ENCODE results near the gene RPS19BP1.

Gene RPS19BP1

GRCh38 chr22:39502789-39503409, 29.6 kb downstream of the RPS19BP1 start:
- peak overlapping the region; percentile 86 for H3K4me3 ChIP-seq
- H3K36me3 ChIP-seq = peaks cover 44% of the 10 kb centered on the region
- TF ChIP-seq Cebpa-rat (IDR thresholded peaks at IDR 0.05) = no peak
- H3K4me2 ChIP-seq = peak overlapping the region; percentile 99
- H3K9ac ChIP-seq = peak overlapping the region; percentile 92
- no peaks in the 10 kb centered on the region for H3K27me3 ChIP-seq
- peaks cover 35% of the 10 kb centered on the region for H3K4me1 ChIP-seq
- H3K27ac ChIP-seq = peak overlapping the region; percentile 84
- H3K9me3 ChIP-seq = no peaks in the 10 kb centered on the region
- H4K20me1 ChIP-seq = peaks cover 51% of the 10 kb centered on the region

GRCh38 chr22:39502109-39502788, 30.3 kb downstream of the RPS19BP1 start, which contains the start of gene MIEF1:
MIEF1 (plus strand) TSS chr22:39502290; CDS start chr22:39511295, 9,005 bp downstream.
- H3K9me3 ChIP-seq = no peaks in the 10 kb centered on the region

GRCh38 chr22:39501644-39502108, 30.9 kb downstream of the RPS19BP1 start:
- Histone ChIP-seq H3K9ac (0 out of 2 replicates have a peak overlapping the region, but pooled peaks have one; percentile 92), H3K4me3 (peak overlapping the region; percentile 86), H3K27ac (peak overlapping the region; percentile 84), H3K4me2 (peak overlapping the region; percentile 99), H3K9me3 (no peaks in the 10 kb centered on the region), H3K27me3 (no peaks in the 10 kb centered on the region), H3K36me3 (peaks cover 32% of the 10 kb centered on the region), H4K20me1 (peaks cover 39% of the 10 kb centered on the region), H3K4me1 (peaks cover 37% of the 10 kb centered on the region)
- no peak for TF ChIP-seq Cebpa-rat (IDR thresholded peaks at IDR 0.05)

More at GRCh38 chr22:39502109-39502788, 30.3 kb downstream of the RPS19BP1 start, which contains the start of gene MIEF1:
- no peaks in the 10 kb centered on the region for H3K27me3 ChIP-seq
- peaks cover 44% of the 10 kb centered on the region for H4K20me1 ChIP-seq
- peak within 1 kb of the TSS; percentile 86 for H3K4me3 ChIP-seq
- H3K4me1 ChIP-seq = peaks cover 35% of the 10 kb centered on the region
- peaks cover 37% of the 10 kb centered on the region for H3K36me3 ChIP-seq
- no peak for TF ChIP-seq Cebpa-rat (IDR thresholded peaks at IDR 0.05)
- H3K27ac ChIP-seq = peak within 1 kb of the TSS; percentile 84
- H3K9ac ChIP-seq = peak within 1 kb of the TSS; percentile 92
- peak within 1 kb of the TSS; percentile 99 for H3K4me2 ChIP-seq

GRCh38 chr22:39500101-39500500, 32.4 kb downstream of the RPS19BP1 start:
- Histone ChIP-seq H3K4me3 (no peak overlapping the region), H3K4me2 (no peak overlapping the region), H4K20me1 (peaks cover 23% of the 10 kb centered on the region), H3K9me3 (no peaks in the 10 kb centered on the region), H3K9ac (no peak overlapping the region), H3K27me3 (no peaks in the 10 kb centered on the region), H3K4me1 (peaks cover 45% of the 10 kb centered on the region), H3K36me3 (peaks cover 16% of the 10 kb centered on the region), H3K27ac (no peak overlapping the region)
- TF ChIP-seq Cebpa-rat (IDR thresholded peaks at IDR 0.05) = no peak

- H3K4me1 ChIP-seq = peaks cover 42% of the 10 kb centered on the region
- H3K4me2 ChIP-seq = no peak overlapping the region
- no peak overlapping the region for H3K9ac ChIP-seq
- H3K36me3 ChIP-seq = peaks cover 3% of the 10 kb centered on the region
- no peaks in the 10 kb centered on the region for H3K9me3 ChIP-seq
- H3K27ac ChIP-seq = no peak overlapping the region
- no peaks in the 10 kb centered on the region for H3K27me3 ChIP-seq
- TF ChIP-seq Cebpa-rat (IDR thresholded peaks at IDR 0.05) = no peak
- H4K20me1 ChIP-seq = peaks cover 10% of the 10 kb centered on the region
- no peak overlapping the region for H3K4me3 ChIP-seq
Measured at GRCh38 chr22:39498802-39499201, 33.7 kb downstream of the RPS19BP1 start.

- H3K36me3 ChIP-seq = no peaks in the 10 kb centered on the region
- H3K27me3 ChIP-seq = no peaks in the 10 kb centered on the region
- H3K9me3 ChIP-seq = no peaks in the 10 kb centered on the region
- no peak overlapping the region for H3K4me2 ChIP-seq
- no peak overlapping the region for H3K9ac ChIP-seq
- no peak overlapping the region for H3K4me3 ChIP-seq
- TF ChIP-seq Cebpa-rat (IDR thresholded peaks at IDR 0.05) = no peak
- peaks cover 38% of the 10 kb centered on the region for H3K4me1 ChIP-seq
- H4K20me1 ChIP-seq = peaks cover 6% of the 10 kb centered on the region
- no peak overlapping the region for H3K27ac ChIP-seq
Measured at GRCh38 chr22:39498368-39498767, 34.2 kb downstream of the RPS19BP1 start.

GRCh38 chr22:39497429-39497828, 35.1 kb downstream of the RPS19BP1 start:
- Histone ChIP-seq H3K4me2 (no peak overlapping the region), H3K27me3 (no peaks in the 10 kb centered on the region), H3K4me3 (no peak overlapping the region), H3K4me1 (peaks cover 31% of the 10 kb centered on the region), H3K36me3 (no peaks in the 10 kb centered on the region), H3K27ac (no peak overlapping the region), H3K9me3 (no peaks in the 10 kb centered on the region), H4K20me1 (no peaks in the 10 kb centered on the region), H3K9ac (no peak overlapping the region)
- TF ChIP-seq Cebpa-rat (IDR thresholded peaks at IDR 0.05) = no peak

- Histone ChIP-seq H3K27me3 (no peaks in the 10 kb centered on the region), H3K36me3 (no peaks in the 10 kb centered on the region), H3K9ac (no peak overlapping the region), H3K4me2 (peak overlapping the region; percentile 50), H3K4me1 (peaks cover 26% of the 10 kb centered on the region), H3K27ac (0 out of 2 replicates have a peak overlapping the region, but pooled peaks have one; percentile 22), H3K4me3 (no peak overlapping the region), H4K20me1 (no peaks in the 10 kb centered on the region), H3K9me3 (no peaks in the 10 kb centered on the region)
- no peak for TF ChIP-seq Cebpa-rat (IDR thresholded peaks at IDR 0.05)
Measured at GRCh38 chr22:39496131-39496838, 36.3 kb downstream of the RPS19BP1 start.

- H3K9ac ChIP-seq = 0 out of 2 replicates have a peak overlapping the region, but pooled peaks have one; percentile 12
- H3K9me3 ChIP-seq = no peaks in the 10 kb centered on the region
- H4K20me1 ChIP-seq = no peaks in the 10 kb centered on the region
- no peak overlapping the region for H3K27ac ChIP-seq
- H3K36me3 ChIP-seq = no peaks in the 10 kb centered on the region
- no peak overlapping the region for H3K4me2 ChIP-seq
- no peak overlapping the region for H3K4me3 ChIP-seq
- no peak for TF ChIP-seq Cebpa-rat (IDR thresholded peaks at IDR 0.05)
- no peaks in the 10 kb centered on the region for H3K27me3 ChIP-seq
- peaks cover 33% of the 10 kb centered on the region for H3K4me1 ChIP-seq
Measured at GRCh38 chr22:39494471-39495120, 38.0 kb downstream of the RPS19BP1 start.
